Kidney (tissue), 14 donors: ENCODE results near the gene ZNF552. TPM values are rescaled to one million over a fixed set of nuclear protein-coding genes. Genes with fewer than 3 reads are reported as not detected.
A peak's percentile ranks its signal among the peaks of the same experiment; 100 is the strongest.
"Not testable (repeated sequence)": the region's sequence is repeated elsewhere in the genome, so short reads cannot be mapped to it uniquely, and the experiment has no call there.

Source experiments
- DNase-seq, 5 donors: peaks; one replicate each; pipeline ENCODE4 v3.0.0-alpha.2; 2013 to 2020
- FAIRE-seq: peaks from 2 replicates; lab custom pipeline; 2012; peaks lifted over from hg19 to GRCh38; lab: Jason Lieb, UNC
- H3K27ac ChIP-seq, 2 donors: one replicate each; pipeline ENCODE4 v1.7.0; 2013; ENCODE audit warnings: low read depth in 2 of 2, low read length in 2 of 2, inconsistent platforms in 1 of 2
- H3K27me3 ChIP-seq: one replicate; pipeline ENCODE4 v1.7.1; 2013; ENCODE audit warnings: low read length, inconsistent platforms; ENCODE audit not compliant: control insufficient read depth, insufficient read depth
- H3K36me3 ChIP-seq, 3 donors: one replicate each; pipeline versions ENCODE4 v1.7.0 to v1.7.1; 2013; ENCODE audit warnings: low read length in 3 of 3, control low read depth in 1 of 3, inconsistent platforms in 1 of 3; ENCODE audit not compliant: insufficient read depth in 3 of 3, control insufficient read depth in 2 of 3
- H3K4me1 ChIP-seq, 3 donors: one replicate each; pipeline versions ENCODE4 v1.7.0 to v1.7.1; 2013; ENCODE audit warnings: low read length in 3 of 3, inconsistent platforms in 1 of 3, low read depth in 1 of 3; ENCODE audit not compliant: control insufficient read depth in 2 of 3, insufficient read depth in 2 of 3
- H3K4me3 ChIP-seq, 3 donors: one replicate each; pipeline versions ENCODE4 v1.7.0 to v1.8.1; 2013; ENCODE audit warnings: low read length in 3 of 3, control low read depth in 1 of 3, inconsistent platforms in 1 of 3
- H3K9ac ChIP-seq, 3 donors: one replicate each; pipeline versions ENCODE4 v1.7.0 to v1.7.1; 2013; ENCODE audit warnings: low read length in 3 of 3, control low read depth in 1 of 3, inconsistent platforms in 1 of 3
- H3K9me3 ChIP-seq, 3 donors: one replicate each; pipeline versions ENCODE4 v1.7.0 to v1.7.1; 2013; ENCODE audit warnings: low read length in 3 of 3, control low read depth in 1 of 3, inconsistent platforms in 1 of 3; ENCODE audit not compliant: control insufficient read depth in 2 of 3, insufficient read depth in 1 of 3
- CTCF ChIP-seq: IDR thresholded peaks from 3 replicates; pipeline ENCODE4 v1.5.1; 2012; ENCODE audit warnings: mild to moderate bottlenecking, moderate library complexity, borderline replicate concordance; ENCODE audit not compliant: insufficient read depth; ENCODE audit errors: extremely low read depth
- intact Hi-C: fragments of 100-400 bp; cut with DNase I; formaldehyde crosslinking; loops from one replicate; pipeline ENCODE4 v1.11.1; 2022
- polyA plus RNA-seq: library from polyadenylated mRNA; stranded (reverse); fragments of 350-450 nt; fragmentation: Illumina TruSeq; extraction: RNeasy Lipid Tissue Mini Kit (QIAGEN cat#74804); gene quantifications from one replicate; pipeline ENCODE4 v1.2.3, GENCODE V29; 2014; ENCODE audit warnings: low read depth, low replicate concordance; ENCODE audit not compliant: insufficient read depth
- total RNA-seq: library from RNA; stranded (reverse); fragmentation: NEBNext Ultra II Directional; extraction: Animal tissue kit (Norgen Biotek cat#: 25700); gene quantifications from one replicate; pipeline ENCODE4 v1.2.1, GENCODE V29; 2021
- donor health status: control.
- donor health status: control.
- donor health status: control.
- donor health status: control.
- donor health status: control.
- donor health status: DM: yes; HTN: yes; CAD: no.
- donor health status: Normal renal cell carcinoma (clear cell type).

The ZNF552 gene
- total and polyA plus RNA-seq, 2 donors from 2014 or later: 10.7 to 13.8 TPM

GRCh38 chr19:57850553-57851017 is 35.9 kb upstream of the ZNF552 start:
- intact Hi-C loops: no loop called here
- FAIRE-seq (no peak), DNase-seq (peak in 4 of 5 donors; percentile 50 to 75 (median 62))
- peaks cover 0 to 1% (median 0%) of the 10 kb centered on the region in 3 donors for H3K36me3 ChIP-seq
- peak overlapping the region; percentile 63 to 93 (median 90) for H3K9ac ChIP-seq
- H3K27me3 ChIP-seq: no peaks in the 10 kb centered on the region
- peak overlapping the region in 1 of 2 donors; percentile 69 for H3K27ac ChIP-seq
- peak overlapping the region; percentile 74 to 95 (median 94) for H3K4me3 ChIP-seq
- TF ChIP-seq CTCF: no peak
- H3K9me3 ChIP-seq: no peaks in the 10 kb centered on the region
- peaks cover 0 to 9% (median 3%) of the 10 kb centered on the region in 3 donors for H3K4me1 ChIP-seq

GRCh38 chr19:57849666-57850473 is 35.2 kb upstream of the ZNF552 start, which contains the start of gene ZNF587:
Gene ZNF587 (plus strand): TSS chr19:57849859. CDS start chr19:57850039, 180 bp downstream.
- H3K36me3 ChIP-seq, H3K9me3 ChIP-seq, H3K4me1 ChIP-seq, intact Hi-C loops, H3K27me3 ChIP-seq: not testable (repeated sequence)
- Histone ChIP-seq H3K27ac (peak within 1 kb of the TSS in 1 of 2 donors; percentile 69), H3K9ac (peak within 1 kb of the TSS; percentile 63 to 93 (median 90)), H3K4me3 (peak within 1 kb of the TSS; percentile 74 to 95 (median 94))
- peak; percentile 78 to 94 (median 90) for DNase-seq
- FAIRE-seq: peak; percentile 45

- intact Hi-C loops, H3K27me3 ChIP-seq, H3K9me3 ChIP-seq, DNase-seq, H3K36me3 ChIP-seq, FAIRE-seq, H3K4me1 ChIP-seq, H3K27ac ChIP-seq: not testable (repeated sequence)
- H3K4me3 ChIP-seq: peak overlapping the region in 2 of 3 donors; percentile 74 to 94
- peak overlapping the region in 1 of 3 donors; percentile 63 for H3K9ac ChIP-seq
These were observed 34.5 kb upstream of the ZNF552 start for GRCh38 chr19:57849162-57849665.

GRCh38 chr19:57847164-57847563 is 32.5 kb upstream of the ZNF552 start:
- H3K4me1 ChIP-seq, FAIRE-seq, H3K4me3 ChIP-seq, intact Hi-C loops, H3K9me3 ChIP-seq, DNase-seq, H3K27me3 ChIP-seq, H3K36me3 ChIP-seq, H3K27ac ChIP-seq, H3K9ac ChIP-seq: not testable (repeated sequence)
